Measurements from ENCODE around the gene THSD4.

DNA sequence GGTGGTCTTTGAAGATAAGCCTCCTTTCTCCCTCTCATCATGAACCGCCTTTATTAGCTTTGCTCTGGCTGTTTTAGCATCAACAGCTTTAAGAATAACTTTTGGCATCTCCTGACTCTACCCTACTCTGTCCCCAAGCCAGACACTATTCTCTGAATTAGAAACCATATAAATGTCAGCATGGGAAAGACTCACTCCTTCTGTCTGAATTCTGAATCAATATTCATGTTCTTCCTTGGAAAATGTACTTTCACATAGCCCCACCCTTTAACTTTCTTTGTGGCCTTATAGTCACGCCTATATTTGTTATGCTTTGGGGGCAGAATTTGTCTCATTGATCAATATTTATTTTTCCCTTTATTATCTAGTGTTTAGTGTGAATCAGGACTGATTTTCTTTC, 563.3 kb downstream of the THSD4 start:
- TF ChIP-seq POLR2AphosphoS5 (IDR thresholded peaks at IDR 0.05) (no peak), POLR2A (IDR thresholded peaks at IDR 0.05) (no peak), EP300 (IDR thresholded peaks at IDR 0.05) (no peak)
- TF ChIP-seq, protein P1, sequence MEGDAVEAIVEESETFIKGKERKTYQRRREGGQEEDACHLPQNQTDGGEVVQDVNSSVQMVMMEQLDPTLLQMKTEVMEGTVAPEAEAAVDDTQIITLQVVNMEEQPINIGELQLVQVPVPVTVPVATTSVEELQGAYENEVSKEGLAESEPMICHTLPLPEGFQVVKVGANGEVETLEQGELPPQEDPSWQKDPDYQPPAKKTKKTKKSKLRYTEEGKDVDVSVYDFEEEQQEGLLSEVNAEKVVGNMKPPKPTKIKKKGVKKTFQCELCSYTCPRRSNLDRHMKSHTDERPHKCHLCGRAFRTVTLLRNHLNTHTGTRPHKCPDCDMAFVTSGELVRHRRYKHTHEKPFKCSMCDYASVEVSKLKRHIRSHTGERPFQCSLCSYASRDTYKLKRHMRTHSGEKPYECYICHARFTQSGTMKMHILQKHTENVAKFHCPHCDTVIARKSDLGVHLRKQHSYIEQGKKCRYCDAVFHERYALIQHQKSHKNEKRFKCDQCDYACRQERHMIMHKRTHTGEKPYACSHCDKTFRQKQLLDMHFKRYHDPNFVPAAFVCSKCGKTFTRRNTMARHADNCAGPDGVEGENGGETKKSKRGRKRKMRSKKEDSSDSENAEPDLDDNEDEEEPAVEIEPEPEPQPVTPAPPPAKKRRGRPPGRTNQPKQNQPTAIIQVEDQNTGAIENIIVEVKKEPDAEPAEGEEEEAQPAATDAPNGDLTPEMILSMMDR (IDR thresholded peaks at IDR 0.05) = no peak

All from sigmoid colon (tissue), 4 donors.